Left cardiac atrium (tissue), 4 donors: Measurements from ENCODE around the gene PAXX. TPM values are rescaled to one million over a fixed set of nuclear protein-coding genes. Genes with fewer than 3 reads are reported as not detected.

Experiments
- ATAC-seq, 2 donors: fragments of 200-7000 bp; cut with Tn5 transposase; one replicate each; pipeline ENCODE4 v1.9.1; 2020; ENCODE audit warnings: mild to moderate bottlenecking in 2 of 2, moderate library complexity in 2 of 2
- DNase-seq: peaks from one replicate; pipeline ENCODE4 v3.0.0-alpha.2; 2020
- intact Hi-C, 2 donors: fragments of 100-400 bp; cut with DNase I; formaldehyde crosslinking; loops; one replicate each; pipeline versions ENCODE4 v1.14.1 to v1.15.1; 2022 to 2023
- total RNA-seq, 2 donors: library from RNA; stranded (reverse); fragmentation: NEBNext Ultra II Directional; extraction: Animal tissue kit (Norgen Biotek cat#: 25700); gene quantifications; one replicate each; pipeline ENCODE4 v1.2.1, GENCODE V29; 2021
- donor health status: DM: no; HTN: yes; CAD: no.
- donor health status: DM: no; HTN: yes; CAD: no; lungs with severe emphysema.
- donor health status: DM: yes; HTN: yes; CAD: no.
- donor health status: Dilated cardiomyopathy.

PAXX gene
- total RNA-seq, 2 donors from 2014 or later, result 25.4 to 30.2 TPM

DNA sequence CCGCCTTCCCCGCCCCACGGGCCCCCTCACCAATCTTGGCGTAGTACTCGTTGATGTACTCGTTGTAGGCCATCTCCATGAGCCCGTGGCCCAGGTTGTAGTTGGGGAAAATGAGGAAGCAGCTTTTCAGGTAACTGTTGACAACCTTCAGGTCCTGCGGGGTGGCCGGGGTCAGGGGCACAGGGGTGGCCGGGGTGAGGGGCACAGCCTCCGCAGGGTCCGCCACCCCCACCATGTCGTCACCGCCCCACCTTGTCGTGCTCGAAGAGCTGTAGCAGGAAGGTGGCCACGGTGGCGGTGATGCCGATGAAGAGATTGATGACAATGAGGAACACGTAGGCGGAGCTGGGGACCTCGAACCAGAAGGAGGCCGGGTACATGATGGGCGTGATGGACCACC lies 18.9 kb downstream of the PAXX start:
- intact Hi-C loops, result no loop called here
- no peak for ATAC-seq

DNA sequence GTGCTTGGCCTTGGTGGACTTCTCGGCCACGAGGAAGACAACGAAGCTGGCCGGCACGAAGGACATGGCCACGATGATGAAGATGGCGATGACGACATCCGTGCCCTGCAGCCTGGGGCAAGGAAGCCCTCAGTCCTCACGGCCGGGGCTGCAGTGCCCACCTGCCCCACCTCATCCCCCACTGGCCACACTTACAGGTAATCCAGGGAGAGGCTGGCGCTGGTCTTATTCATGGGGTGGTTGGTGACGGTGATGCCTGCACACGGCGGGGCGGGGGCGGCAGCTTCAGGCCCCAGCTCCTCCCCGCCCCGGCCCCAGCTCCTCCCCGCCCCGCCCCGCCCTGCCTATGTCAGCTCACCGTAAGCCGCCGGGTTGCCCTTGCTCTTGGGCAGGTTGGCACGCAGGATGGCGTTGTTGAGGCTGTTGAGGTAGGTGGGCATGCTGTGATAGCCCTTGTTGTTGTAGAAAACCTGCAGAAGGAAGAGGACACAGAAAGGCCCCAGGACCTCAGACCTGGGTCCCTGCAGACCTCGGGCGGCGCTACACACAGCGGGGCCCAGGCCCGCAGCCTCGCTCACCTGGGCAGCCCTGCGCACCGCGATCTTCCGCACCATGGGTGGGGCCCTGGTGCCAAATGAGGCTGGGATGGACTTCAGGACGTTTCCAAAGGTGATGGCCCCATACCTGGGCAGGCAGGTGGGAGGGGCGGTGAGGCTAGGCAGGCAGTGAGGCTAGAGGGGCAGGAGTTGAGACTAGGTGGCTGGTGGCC lies 19.9 kb downstream of the PAXX start:
- intact Hi-C loops, result no loop called here
- ATAC-seq (no peak), DNase-seq (no peak)

More for the DNA sequence above, 18.9 kb downstream of the PAXX start:
- DNase-seq, result no peak

DNA sequence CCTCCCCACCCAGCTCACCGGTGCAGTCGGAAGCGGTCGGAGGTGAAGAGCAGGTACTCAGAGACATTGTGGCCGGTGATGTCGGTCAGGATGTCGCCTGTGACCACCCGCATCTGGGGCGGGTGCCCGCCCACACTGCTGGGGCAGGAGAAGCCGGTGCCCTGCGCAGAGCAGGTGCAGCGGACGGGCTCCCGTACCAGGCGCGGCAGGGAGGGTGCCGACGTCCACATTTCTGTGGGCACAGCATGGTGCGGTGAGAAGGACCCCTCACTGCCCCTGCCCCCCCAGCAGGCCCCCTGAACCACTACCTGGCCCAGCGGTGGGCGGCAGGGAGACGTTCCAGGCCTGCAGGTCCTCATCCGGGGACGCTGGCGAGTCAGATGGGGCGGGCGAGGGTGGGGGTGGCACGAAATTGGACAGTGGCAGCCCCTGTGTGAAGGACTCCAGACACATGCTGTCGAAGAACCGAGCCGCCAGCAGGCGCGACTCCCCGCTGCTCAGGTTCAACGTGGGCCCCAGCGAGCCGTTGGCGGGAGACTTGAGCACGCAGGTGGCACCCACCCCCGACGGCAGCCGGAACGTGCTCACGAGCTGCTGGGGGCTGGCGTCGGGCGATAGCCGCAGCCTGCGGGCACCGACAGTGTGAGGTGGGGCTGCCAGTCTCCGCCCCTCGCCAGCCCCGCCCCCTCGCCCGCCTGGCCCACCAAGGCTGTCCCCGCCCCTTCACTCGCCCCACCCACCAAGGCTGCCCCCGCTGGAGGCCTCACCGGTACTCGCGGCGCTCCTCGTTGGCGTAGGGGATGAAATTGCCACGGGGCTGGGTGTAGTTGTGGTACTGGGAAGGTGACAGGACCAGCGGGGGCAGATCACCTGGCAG lies 20.7 kb downstream of the PAXX start:
- ATAC-seq, result no peak
- no peak for DNase-seq
- intact Hi-C loops, result no loop called here

DNA sequence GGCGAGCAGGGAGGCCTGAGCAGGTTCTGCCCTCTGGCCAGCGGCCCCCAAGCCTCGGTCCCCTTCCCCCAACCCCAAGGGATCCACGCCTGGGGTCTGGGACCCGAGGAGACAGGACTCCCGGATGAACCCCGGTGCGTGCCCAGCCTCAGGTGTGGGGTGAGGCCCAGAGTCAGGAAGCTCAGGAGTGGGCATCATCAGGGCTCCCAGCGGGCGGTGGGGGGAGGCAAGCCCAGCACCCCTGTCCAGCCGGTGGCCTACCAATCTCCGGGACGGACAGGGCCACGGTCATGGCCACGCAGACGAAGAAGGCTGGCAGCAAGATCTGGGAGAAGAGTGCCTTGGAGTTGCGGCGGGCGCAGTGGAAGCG lies 21.3 kb downstream of the PAXX start:
- DNase-seq, result no peak
- no peak for ATAC-seq
- intact Hi-C loops, result no loop called here

DNA sequence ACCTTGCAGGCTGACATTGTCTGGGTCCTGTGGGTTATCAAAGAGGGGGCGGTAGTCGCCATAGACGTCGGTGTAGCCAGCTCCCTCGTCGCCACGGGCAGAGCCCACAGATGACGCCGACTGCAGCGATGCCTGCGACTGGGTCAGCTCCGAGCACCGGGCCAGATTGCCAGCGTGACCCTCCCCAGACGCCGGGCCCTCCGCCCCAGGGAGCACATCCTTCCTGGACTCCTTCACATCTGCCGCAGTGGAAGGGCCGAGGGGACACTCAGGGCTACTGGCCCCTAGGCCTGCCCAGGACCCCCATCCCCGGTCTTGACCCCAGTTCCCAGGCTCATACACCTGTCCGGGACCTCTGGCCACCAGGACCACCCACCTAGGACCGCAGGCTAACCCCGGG lies 21.9 kb downstream of the PAXX start:
- intact Hi-C loops, result no loop called here
- ATAC-seq, result no peak
- DNase-seq, result no peak

DNA sequence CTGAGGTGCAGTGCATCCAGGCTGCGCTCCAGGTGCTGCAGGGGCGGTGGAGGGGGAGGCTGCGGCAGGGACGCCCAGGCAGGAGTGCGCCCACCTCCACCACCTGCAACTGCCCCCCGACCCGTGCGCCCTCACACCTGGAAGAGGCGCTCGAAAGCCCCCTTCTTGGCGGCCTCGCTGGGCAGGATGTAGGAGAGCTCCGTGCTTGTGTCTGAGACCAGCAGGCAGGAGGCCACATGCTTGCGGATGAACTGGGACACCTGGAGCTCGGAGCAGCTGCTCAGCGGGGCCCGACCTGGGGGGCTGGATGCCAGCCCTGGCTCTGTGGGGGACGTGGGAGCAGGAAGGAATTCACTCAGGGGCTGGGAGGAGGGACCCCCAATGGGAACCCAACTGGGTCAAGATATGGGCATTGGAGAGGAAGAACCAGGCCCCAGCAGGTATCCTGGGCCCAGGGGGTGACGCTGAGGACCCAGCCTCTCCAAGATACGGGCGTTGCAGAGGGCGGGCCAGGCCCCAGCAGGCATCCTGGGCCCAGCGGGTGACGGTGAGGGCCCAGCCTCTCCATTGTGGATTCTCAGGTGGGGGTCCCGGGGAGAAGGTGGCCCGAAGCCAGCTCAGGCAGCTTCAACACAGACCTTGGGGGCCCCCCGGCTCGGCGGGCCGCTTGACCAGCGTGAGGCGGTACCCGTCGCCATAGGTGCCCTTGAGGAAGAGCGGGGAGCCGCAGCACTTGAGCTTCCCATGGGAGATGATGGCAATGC lies 22.7 kb downstream of the PAXX start:
- intact Hi-C loops, result no loop called here
- DNase-seq, result no peak
- no peak for ATAC-seq

DNA sequence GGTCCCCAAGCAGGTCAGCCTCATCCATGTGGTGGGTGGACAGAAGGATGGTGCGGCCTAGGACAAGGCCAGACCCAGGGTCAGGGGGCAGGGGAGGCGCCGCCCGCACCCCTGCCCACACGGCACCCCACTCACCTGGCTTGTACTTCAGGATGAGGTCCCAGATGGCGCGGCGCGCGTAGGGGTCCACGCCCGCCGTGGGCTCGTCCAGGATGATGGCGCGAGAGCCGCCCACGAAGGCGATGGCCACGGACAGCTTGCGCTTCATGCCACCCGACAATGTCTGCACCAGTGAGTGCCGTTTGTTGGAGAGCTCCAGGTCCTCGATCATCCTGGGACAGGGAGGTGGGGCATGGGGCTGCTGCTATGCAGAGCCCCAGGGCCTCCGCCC lies 23.3 kb downstream of the PAXX start:
- no peak for DNase-seq
- no peak for ATAC-seq
- intact Hi-C loops, result no loop called here

DNA sequence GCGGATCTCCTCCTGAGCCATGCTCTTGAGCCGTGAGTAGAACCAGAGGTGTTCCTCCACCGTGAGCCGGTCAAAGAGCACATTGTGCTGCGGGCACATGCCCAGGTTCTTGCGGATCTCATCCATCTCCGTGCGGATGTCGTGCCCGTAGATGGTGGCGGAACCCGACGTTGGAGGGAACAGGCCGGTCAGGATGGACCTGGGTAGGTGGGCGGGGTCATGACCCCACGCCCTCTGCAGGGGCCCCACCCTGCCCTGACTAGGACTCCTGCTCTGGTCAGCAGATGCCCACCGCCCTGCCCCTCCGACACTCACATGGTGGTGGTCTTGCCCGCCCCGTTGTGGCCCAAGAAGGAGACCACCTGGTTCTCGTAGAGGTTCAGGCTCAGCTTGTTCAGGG lies 23.8 kb downstream of the PAXX start:
- no peak for ATAC-seq
- intact Hi-C loops, result no loop called here
- no peak for DNase-seq

DNA sequence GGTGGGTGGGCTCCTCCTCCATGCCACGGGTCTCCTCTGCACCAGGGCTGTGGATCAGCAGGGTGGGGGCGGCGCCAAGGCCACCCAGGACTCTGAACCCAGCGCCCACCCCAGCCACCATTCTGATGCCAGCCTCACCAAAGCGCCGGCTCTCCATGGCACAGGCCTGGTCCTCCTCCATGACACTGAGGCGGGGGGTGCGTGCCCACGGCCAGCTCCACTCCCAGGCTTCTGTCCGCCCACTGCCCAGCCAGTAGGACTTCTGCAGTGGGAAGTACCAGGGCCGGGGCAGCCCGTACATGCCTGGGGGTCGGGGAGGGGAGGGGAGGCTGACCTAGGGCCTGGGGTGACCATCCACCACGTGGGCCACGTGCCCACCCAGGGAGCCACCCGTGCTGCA lies 24.2 kb downstream of the PAXX start:
- intact Hi-C loops, result no loop called here
- ATAC-seq (no peak), DNase-seq (no peak)

DNA sequence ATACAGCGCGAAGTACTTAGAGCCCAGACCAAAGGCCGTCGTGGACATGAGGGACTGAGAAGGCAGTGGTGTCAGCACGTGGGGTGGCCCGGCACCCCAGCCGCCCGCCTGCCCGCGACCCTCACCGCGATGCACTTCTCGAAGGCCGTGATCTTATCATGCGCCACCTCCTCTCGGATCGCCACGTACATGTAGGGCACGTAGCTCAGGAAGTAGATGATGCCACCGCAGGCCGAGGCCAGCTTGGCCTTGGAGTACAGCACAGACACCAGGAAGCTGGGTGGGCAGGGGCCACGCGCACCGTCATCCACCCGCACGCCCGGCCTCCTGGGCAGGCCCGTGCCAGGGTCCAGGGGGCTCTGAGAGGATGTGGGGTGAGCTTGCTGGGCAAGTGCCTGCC lies 24.8 kb downstream of the PAXX start:
- DNase-seq (no peak), ATAC-seq (no peak)
- intact Hi-C loops, result no loop called here

DNA sequence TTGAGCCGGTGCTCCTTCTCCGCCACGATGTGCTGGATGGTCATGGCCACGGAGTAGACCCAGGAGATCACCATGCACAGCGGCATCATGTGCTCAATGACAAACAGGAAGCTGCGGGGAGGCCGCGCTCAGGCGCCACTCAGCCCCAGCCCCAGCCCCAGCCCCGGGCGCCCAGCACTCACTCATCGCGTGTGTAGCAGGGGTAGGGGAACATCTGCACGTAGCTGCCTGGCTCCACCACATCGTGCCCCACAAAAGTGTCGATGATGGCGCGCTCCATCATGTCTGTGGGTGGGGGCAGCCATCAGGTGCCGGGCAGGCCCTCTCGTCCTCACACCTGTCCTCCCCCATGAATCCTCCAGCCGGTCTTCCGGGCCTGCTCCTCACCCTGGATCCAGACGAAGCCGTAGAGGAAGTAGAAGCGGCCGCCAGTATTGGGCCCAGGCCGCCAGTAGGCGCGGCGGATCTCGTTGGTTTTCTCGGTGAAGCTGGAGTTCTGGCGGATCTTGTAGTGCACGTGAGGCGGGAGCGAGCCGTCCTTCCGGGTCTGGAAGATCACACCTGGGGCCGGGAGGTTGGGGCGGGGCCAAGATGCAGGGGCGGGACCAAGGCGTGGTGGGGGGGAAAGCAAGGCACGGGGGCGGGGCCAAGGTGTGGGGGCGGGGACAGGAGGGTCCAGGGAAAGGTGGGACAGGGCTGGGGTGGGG lies 25.7 kb downstream of the PAXX start:
- no peak for ATAC-seq
- DNase-seq, result no peak
- intact Hi-C loops, result no loop called here

DNA sequence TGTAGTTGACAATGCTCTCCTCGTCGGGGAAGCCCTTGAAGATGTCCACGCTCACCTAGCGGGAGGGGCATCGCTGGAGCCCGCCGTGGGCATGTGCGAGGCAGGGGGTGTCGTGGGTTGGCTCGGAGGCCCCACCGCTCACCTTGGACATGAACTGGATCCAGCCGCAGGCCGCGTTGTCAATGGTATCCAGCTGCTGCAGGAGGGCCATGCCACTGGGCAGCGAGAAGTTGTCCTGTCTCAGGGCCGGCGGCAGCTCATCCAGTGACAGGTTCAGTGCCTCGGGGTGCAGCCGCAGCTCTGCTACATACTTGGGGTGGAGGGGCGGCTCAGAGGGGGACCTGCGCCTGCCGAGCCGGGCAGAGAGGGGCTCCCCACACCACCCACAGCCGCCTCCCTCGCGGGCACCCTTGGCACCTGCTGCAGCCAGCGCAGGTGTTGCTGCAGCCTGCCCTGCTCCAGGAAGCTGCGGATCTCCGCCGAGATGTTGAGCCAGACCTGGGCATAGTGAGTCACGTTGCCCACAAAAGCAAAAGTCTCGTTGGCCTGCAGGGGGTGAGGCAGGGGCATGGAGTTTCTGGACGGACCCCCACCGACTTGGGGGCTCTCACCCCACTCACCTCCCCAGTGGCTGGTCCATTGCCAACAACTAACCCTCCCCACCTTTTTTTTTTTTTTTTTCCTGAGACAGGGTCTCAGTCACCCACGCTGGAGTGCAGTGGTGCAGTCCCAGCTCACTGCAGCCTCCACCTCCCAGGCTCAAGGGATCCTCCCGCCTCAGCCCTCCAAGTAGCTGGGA lies 26.7 kb downstream of the PAXX start:
- DNase-seq, result no peak
- ATAC-seq, result no peak
- intact Hi-C loops, result no loop called here

DNA sequence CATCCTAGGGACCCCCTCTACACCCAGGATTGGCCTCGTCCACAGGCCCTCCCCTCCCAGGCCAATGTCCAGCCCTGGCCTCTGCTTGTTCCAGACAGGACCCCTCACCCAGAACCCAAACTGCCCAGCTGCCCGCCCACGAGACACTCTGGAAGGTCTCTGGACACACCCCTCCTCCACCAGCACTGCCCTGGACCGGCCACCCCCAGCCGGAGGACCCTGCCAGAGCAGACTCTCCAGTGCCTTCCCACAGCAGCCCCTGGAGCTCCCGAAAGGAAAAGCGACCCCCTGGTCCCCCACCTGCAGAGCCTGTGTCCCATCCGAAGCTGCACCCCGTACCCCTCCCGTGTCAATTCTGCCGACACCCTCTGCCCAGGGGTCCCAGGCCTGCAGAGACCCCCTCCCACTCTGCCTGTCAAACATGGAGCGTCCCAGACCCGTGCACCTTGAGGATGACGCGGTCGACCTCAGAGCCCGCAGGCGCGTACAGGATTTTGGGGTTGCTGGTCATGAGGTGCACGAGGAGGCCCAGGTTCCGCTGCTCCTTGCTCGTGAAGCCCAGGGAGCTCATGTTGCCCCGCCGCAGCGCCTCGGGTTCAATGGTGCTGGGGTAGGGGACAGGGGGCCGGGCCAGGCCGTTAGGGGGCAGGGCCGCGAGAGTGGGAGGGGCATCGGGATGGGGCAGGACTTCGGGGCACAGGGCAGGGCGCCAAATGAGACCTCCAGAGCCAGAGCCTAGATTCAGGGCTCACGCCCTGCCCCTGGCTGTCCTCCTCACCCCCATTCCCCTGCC lies 27.9 kb downstream of the PAXX start:
- ATAC-seq, result no peak
- intact Hi-C loops, result no loop called here
- DNase-seq, result no peak

DNA sequence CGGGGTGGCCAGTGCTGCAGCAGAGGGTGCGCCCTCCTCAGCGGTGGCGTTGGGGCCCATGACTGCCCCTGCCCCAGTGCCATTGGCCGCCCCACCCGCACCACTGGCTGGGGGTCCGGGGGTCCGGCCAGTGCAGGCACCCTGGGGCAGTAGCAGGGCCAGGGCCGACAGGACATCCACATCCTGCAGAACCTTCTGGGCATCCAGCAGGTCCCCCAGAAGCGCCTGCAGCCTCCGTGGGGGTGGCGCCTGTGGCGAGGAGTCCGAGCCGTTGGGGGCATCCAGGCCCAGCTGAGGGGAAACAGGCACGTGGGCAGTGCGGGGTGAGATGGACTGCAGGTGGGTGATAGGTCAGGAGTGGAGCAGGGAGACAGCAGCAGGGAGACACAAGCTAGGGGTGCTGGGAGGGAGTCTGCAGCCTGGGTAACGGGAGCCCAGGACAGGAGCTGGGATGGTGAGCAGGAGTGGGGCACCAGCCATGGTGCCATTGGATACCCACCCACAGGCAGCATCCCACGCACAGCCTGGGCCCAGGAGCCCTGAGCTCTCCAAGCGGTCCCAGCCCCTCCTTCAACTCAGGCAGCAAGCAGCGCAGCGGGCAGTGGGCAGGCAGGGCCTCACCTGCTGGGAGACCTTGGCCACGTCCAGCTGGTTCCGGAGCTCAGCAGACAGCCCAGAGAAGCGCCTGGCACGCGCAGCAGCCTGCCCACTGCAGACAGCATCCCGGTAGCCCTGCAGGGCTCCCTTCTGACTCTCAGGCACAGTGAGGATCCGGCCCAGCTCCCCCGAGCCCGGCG lies 28.7 kb downstream of the PAXX start:
- intact Hi-C loops, result no loop called here
- ATAC-seq, result no peak
- no peak for DNase-seq

DNA sequence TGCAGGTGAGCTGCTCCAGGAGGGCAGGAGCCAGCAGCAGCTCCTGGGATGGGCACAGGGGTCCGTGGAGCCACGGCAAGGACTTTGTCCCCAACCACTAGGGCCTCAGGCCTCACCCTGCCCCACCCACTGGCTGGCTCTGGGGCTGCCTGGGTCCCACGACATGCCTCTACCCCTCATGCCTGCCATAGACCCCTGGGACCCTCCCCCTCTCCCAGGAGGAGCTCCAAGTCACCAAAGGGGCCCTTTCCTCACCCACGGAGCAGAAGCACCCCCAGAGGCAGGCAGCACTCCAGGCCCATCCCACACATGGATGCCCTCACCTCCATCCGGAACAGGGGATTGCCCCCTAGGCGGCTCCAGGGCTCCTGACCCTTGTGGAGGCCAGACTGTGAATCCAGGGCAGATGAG lies 29.4 kb downstream of the PAXX start:
- intact Hi-C loops, result no loop called here
- DNase-seq (no peak), ATAC-seq (no peak)

DNA sequence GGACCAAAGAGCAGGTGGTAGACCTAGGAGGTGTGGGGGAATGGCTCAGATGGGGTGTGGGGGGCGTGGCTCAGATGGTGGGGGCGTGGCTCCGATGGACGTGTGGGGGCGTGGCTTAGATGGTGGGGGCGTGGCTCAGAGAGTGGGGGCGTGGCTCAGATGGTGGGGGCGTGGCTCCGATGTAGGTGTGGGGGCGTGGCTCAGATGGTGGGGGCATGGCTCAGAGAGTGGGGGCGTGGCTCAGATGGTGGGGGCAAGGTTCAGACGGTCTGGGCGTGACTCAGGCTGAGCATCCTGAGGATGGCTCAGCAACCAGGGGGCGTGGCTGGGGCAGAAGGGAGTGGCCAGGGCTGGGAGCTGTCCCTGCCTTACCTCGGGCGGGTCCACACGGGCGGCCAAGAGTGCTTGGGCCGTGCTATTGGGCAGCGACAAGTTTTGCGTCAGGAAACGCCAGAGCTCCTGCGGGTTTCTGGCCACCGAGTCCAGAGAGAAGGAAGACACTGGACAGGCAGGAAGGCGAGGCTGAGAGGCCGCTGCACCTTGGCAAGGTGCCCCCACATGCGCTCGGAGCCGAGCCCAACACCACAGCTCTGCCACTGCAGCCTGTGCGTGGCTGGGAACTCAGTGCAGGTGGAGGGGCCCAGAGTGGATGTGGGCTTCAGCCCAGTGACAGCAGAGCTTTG lies 29.9 kb downstream of the PAXX start:
- ATAC-seq, result peak; percentile 27 to 49
- DNase-seq, result peak; percentile 61
- intact Hi-C loops, result no loop called here

DNA sequence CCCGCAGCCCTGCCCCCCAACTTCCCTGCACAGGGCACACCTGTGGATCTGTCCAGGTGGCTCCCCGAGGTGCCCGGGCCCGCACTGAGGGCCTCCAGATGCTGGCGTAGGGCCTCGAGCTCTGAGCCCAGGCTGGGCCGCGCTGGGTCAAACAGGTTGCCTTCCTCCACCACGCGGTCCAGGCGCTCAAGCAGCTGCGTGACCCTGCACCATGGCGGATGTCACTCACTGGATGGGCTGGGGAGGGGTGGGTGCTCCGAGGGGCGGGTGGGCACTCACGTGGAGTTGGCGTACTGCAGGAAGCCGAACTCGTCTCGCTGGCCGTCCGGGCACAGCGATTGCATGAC lies 30.4 kb downstream of the PAXX start:
- no peak for DNase-seq
- intact Hi-C loops, result no loop called here
- no peak for ATAC-seq
